IMR-90 (cell line): ENCODE data around the gene BMP7. TPM values are rescaled to one million over a fixed set of nuclear protein-coding genes. Genes with fewer than 3 reads are reported as not detected.

ENCODE experiments used
- ATAC-seq: fragments of 200-7000 bp; cut with Tn5 transposase; 2 replicates; pipeline ENCODE4 v1.9.1; 2020; ENCODE audit warnings: low read depth, mild to moderate bottlenecking, moderate library complexity
- BruUV-seq: library from RNA; stranded (reverse); fragments of 400-500 nt; replicated peaks from 2 replicates; lab custom pipeline; 2021; lab: Mats Ljungman, UMichigan
- CTCF ChIA-PET: fragments of 300-600 bp; formaldehyde crosslinking; extraction: SDS; loops from one replicate; lab custom pipeline; 2021; ENCODE audit warnings: antibody characterized with exemption; lab: Yijun Ruan, JAX
- POLR2A ChIA-PET: fragments of 300-600 bp; sonication (Branson Sonifier 250); formaldehyde crosslinking; loops from one replicate; lab custom pipeline; 2022; ENCODE audit warnings: antibody characterized with exemption; ENCODE audit not compliant: unreplicated experiment; lab: Charles Lee
- DNase-seq: peaks from one replicate; pipeline ENCODE4 v3.0.0; 2013
- H2AFZ ChIP-seq: replicated peaks from 2 replicates; pipeline ENCODE3; 2013; ENCODE audit warnings: low read length, mild to moderate bottlenecking; ENCODE audit not compliant: poor library complexity
- H2AK5ac ChIP-seq: 2 replicates; pipeline ENCODE4 v1.6.1; 2013; ENCODE audit warnings: low read depth, low read length, inconsistent platforms
- H2AK9ac ChIP-seq: replicated peaks from 2 replicates; pipeline ENCODE3; 2013; ENCODE audit warnings: mild to moderate bottlenecking, low read depth, low read length, moderate library complexity; ENCODE audit not compliant: poor library complexity
- H2BK120ac ChIP-seq: 2 replicates; pipeline ENCODE4 v1.6.1; 2013; ENCODE audit warnings: low read depth, low read length, inconsistent platforms
- H2BK15ac ChIP-seq: 3 replicates; pipeline ENCODE4 v1.6.1; 2013; ENCODE audit warnings: low read depth, low read length, inconsistent platforms
- H2BK20ac ChIP-seq: 2 replicates; pipeline ENCODE4 v1.6.1; 2013; ENCODE audit warnings: low read depth, mild to moderate bottlenecking, inconsistent platforms, low read length, moderate library complexity
- H2BK5ac ChIP-seq: 2 replicates; pipeline ENCODE4 v1.6.1; 2013; ENCODE audit warnings: mild to moderate bottlenecking, low read depth, low read length, inconsistent platforms; ENCODE audit not compliant: poor library complexity, severe bottlenecking
- H3K14ac ChIP-seq: replicated peaks from 2 replicates; pipeline ENCODE4 v1.6.1; 2013; ENCODE audit warnings: low read depth, low read length, inconsistent platforms
- H3K18ac ChIP-seq: 2 replicates; pipeline ENCODE4 v1.6.1; 2013; ENCODE audit warnings: low read depth, low read length, control low read depth
- H3K23ac ChIP-seq: 2 replicates; pipeline ENCODE4 v1.6.1; 2013; ENCODE audit warnings: low read depth, low read length, inconsistent platforms
- H3K27ac ChIP-seq: 2 replicates; pipeline ENCODE4 v1.5.1; 2013; ENCODE audit warnings: mild to moderate bottlenecking, control low read depth, low read length; ENCODE audit not compliant: insufficient read depth
- H3K27me3 ChIP-seq: 2 replicates; pipeline ENCODE4 v1.6.1; 2013; ENCODE audit warnings: low read length; ENCODE audit not compliant: control insufficient read depth, insufficient read depth
- H3K36me3 ChIP-seq: 2 replicates; pipeline ENCODE4 v1.6.1; 2013; ENCODE audit warnings: low read length, mixed read lengths; ENCODE audit not compliant: control insufficient read depth, insufficient read depth
- H3K4ac ChIP-seq: 2 replicates; pipeline ENCODE4 v1.6.1; 2013; ENCODE audit warnings: low read depth, low read length, inconsistent platforms
- H3K4me1 ChIP-seq: 2 replicates; pipeline ENCODE4 v1.6.1; 2013; ENCODE audit warnings: low read length, mixed read lengths; ENCODE audit not compliant: control insufficient read depth, insufficient read depth
- H3K4me2 ChIP-seq: 2 replicates; pipeline ENCODE4 v1.6.1; 2013; ENCODE audit warnings: low read depth, mild to moderate bottlenecking, control low read depth, low read length, moderate library complexity
- H3K4me3 ChIP-seq: 2 replicates; pipeline ENCODE4 v1.5.1; 2013; ENCODE audit warnings: low read depth, mild to moderate bottlenecking, control low read depth, low read length, moderate library complexity; ENCODE audit not compliant: insufficient read depth
- H3K56ac ChIP-seq: 2 replicates; pipeline ENCODE4 v1.6.1; 2013; ENCODE audit warnings: low read length, inconsistent platforms; ENCODE audit not compliant: insufficient read depth; ENCODE audit errors: extremely low read depth
- H3K79me1 ChIP-seq, 2 experiments: 2 replicates each; pipeline ENCODE4 v1.6.1; 2013; ENCODE audit warnings: low read length in 2 of 2, inconsistent platforms in 1 of 2, low read depth in 1 of 2
- H3K9ac ChIP-seq: 2 replicates; pipeline ENCODE4 v1.6.1; 2013; ENCODE audit warnings: low read depth, low read length, control low read depth
- H3K9me1 ChIP-seq: 2 replicates; pipeline ENCODE4 v1.6.1; 2013; ENCODE audit warnings: low read length, inconsistent platforms; ENCODE audit not compliant: insufficient read depth
- H3K9me3 ChIP-seq: 2 replicates; pipeline ENCODE4 v1.6.1; 2013; ENCODE audit warnings: low read length; ENCODE audit not compliant: control insufficient read depth, insufficient read depth
- H4K20me1 ChIP-seq: 2 replicates; pipeline ENCODE4 v1.6.1; 2013; ENCODE audit warnings: low read length, inconsistent platforms; ENCODE audit not compliant: insufficient read depth
- H4K5ac ChIP-seq: 2 replicates; pipeline ENCODE4 v1.6.1; 2013; ENCODE audit warnings: mild to moderate bottlenecking, low read depth, low read length, control low read depth
- H4K8ac ChIP-seq, 2 experiments: 2 replicates each; pipeline ENCODE4 v1.6.1; 2013; ENCODE audit warnings: low read depth in 2 of 2, low read length in 2 of 2, control low read depth in 1 of 2, inconsistent platforms in 1 of 2
- H4K91ac ChIP-seq: 2 replicates; pipeline ENCODE4 v1.6.1; 2013; ENCODE audit warnings: low read depth, low read length, inconsistent platforms; ENCODE audit not compliant: insufficient read depth
- BHLHE40 ChIP-seq: fragments of 150-350 bp; IDR thresholded peaks from 2 replicates; pipeline ENCODE4 v1.6.1; 2016; ENCODE audit warnings: mild to moderate bottlenecking, low read depth, low read length
- CEBPB ChIP-seq: IDR thresholded peaks from 2 replicates; pipeline ENCODE4 v1.6.1; 2012; ENCODE audit warnings: low read depth, low read length, improper control_type of control experiment
- CHD1 ChIP-seq: IDR thresholded peaks from 2 replicates; pipeline ENCODE4 v1.6.1; 2012; ENCODE audit warnings: low read depth, low read length, improper control_type of control experiment
- CTCF ChIP-seq: conservative IDR thresholded peaks from 2 replicates; pipeline ENCODE4 v1.5.1; 2012; ENCODE audit warnings: mild to moderate bottlenecking, low read depth, low read length, improper control_type of control experiment
- ELK1 ChIP-seq: fragments of 150-350 bp; IDR thresholded peaks from 2 replicates; pipeline ENCODE4 v1.6.1; 2016; ENCODE audit warnings: low read depth, mild to moderate bottlenecking, low read length, moderate library complexity, borderline replicate concordance
- FOS ChIP-seq: fragments of 150-350 bp; IDR thresholded peaks from 2 replicates; pipeline ENCODE4 v1.6.1; 2016; ENCODE audit warnings: low read depth, low read length
- MAFK ChIP-seq: IDR thresholded peaks from 2 replicates; pipeline ENCODE4 v1.6.1; 2012; ENCODE audit warnings: low read depth, low read length, improper control_type of control experiment
- MAZ ChIP-seq: IDR thresholded peaks from 2 replicates; pipeline ENCODE4 v1.6.1; 2012; ENCODE audit warnings: low read depth, mild to moderate bottlenecking, low read length, improper control_type of control experiment, moderate library complexity, borderline replicate concordance
- MXI1 ChIP-seq: IDR thresholded peaks from 2 replicates; pipeline ENCODE4 v1.6.1; 2012; ENCODE audit warnings: low read depth, mild to moderate bottlenecking, low read length, moderate library complexity, borderline replicate concordance
- NFE2L2 ChIP-seq: fragments of 150-350 bp; IDR thresholded peaks from 2 replicates; pipeline ENCODE4 v1.6.1; 2016; ENCODE audit warnings: low read depth, mild to moderate bottlenecking, low read length
- POLR2A ChIP-seq: IDR thresholded peaks from 2 replicates; pipeline ENCODE4 v1.6.1; 2012; ENCODE audit warnings: mild to moderate bottlenecking, low read depth, low read length
- RAD21 ChIP-seq: IDR thresholded peaks from 2 replicates; pipeline ENCODE4 v1.6.1; 2012; ENCODE audit warnings: low read length, improper control_type of control experiment
- RCOR1 ChIP-seq: IDR thresholded peaks from 2 replicates; pipeline ENCODE4 v1.6.1; 2012; ENCODE audit warnings: mild to moderate bottlenecking, low read length, improper control_type of control experiment; ENCODE audit not compliant: insufficient replicate concordance
- RFX5 ChIP-seq: IDR thresholded peaks from 2 replicates; pipeline ENCODE4 v1.8.0; 2012; ENCODE audit warnings: low read depth, mild to moderate bottlenecking, low read length, moderate library complexity
- SMC3 ChIP-seq: fragments of 150-350 bp; IDR thresholded peaks from 2 replicates; pipeline ENCODE4 v1.6.1; 2016; ENCODE audit warnings: low read depth, mild to moderate bottlenecking, antibody characterized with exemption, low read length, moderate library complexity
- WGBS, 2 experiments: methylation state at CpG; one replicate each; pipeline versions ENCODE4 v1.1.5 to v1.1.7; 2013; ENCODE audit warnings: missing lambda C conversion rate in 2 of 2; ENCODE audit not compliant: insufficient read length in 1 of 2; ENCODE audit errors: extremely low coverage in 2 of 2; 5-methylcytosine and 5-hydroxymethylcytosine counted together
- dilution Hi-C: fragments of 300-500 bp; cut with HindIII; formaldehyde crosslinking; loops from one replicate; pipeline ENCODE4 v1.14.3; 2018; ENCODE audit warnings: low sequenced_read_pairs; ENCODE audit not compliant: unreplicated experiment
- in situ Hi-C: fragments of 300-500 bp; cut with MboI; formaldehyde crosslinking; loops from 3 replicates; pipeline ENCODE4 v1.14.3; 2019; ENCODE audit warnings: low sequenced_read_pairs, inconsistent platforms, mixed read lengths
- intact Hi-C: fragments of 100-400 bp; cut with micrococcal nuclease; formaldehyde crosslinking; loops from 2 replicates; pipeline ENCODE4 v1.10.0; 2022
- polyA plus RNA-seq, 3 experiments: library from polyadenylated mRNA; depleted of rRNA; stranded (reverse); fragments of >200 nt; gene quantifications; 2 replicates each; pipeline ENCODE4 v1.2.3, GENCODE V29; 2012; ENCODE audit warnings: low replicate concordance in 1 of 3
- total RNA-seq: library from RNA; depleted of rRNA; stranded (reverse); fragments of >200 nt; gene quantifications from 2 replicates; pipeline ENCODE4 v1.2.3, GENCODE V29; 2012
- TF ChIP-seq, protein P1 (sequence below): fragments of 150-350 bp; IDR thresholded peaks from 2 replicates; pipeline ENCODE4 v1.6.1; 2017; ENCODE audit warnings: mild to moderate bottlenecking, antibody characterized with exemption, low read length, low read depth

BMP7 gene
- total and polyA plus RNA-seq, 2 of the 4 experiments (the other 2 are of a cell fraction): not detected

DNA sequence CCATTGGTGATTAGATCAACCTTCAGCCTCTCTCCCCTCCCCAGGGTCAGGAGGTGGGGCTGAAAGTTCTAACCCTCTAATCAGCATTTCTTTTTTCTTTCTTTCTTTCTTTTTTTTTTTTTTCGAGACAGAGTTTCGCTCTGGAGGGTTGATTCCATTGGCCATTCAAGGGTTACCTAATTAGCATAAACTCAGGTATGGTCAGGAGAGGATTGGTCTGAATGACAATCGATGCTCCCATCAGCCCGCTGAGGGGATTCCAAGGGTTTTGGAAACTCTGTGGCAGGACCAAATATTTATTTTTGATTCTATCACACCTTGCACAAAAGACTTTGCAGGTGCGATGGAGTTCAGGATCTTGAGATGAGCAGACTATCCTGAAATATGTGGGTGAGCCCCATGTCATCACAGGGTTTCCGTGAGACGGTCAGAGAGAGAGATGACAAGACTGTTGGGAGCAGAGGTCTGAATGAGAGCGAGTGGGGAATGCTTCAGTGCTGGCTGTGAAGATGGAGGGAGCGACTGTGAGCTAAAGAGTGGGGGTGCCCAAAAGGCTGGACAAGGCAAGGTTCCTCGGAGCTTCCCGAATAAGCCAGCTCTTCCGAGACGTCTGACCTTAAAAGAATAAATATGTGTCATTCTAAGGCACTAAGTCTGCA is 107.1 kb downstream of the BMP7 start:
- Histone ChIP-seq H3K27me3 (no peaks in the 10 kb centered on the region), H3K79me1 (no peaks in the 10 kb centered on the region), H3K9ac (no peak overlapping the region), H3K4ac (no peak overlapping the region), H4K20me1 (no peaks in the 10 kb centered on the region), H2BK120ac (no peak overlapping the region), H2BK15ac (no peak overlapping the region), H2AFZ (no peak overlapping the region), H3K9me1 (no peaks in the 10 kb centered on the region), H3K27ac (no peak overlapping the region), H2BK20ac (no peak overlapping the region), H3K4me3 (no peak overlapping the region), H4K91ac (no peak overlapping the region), H3K4me2 (no peak overlapping the region), H2BK5ac (no peak overlapping the region), H3K56ac (no peak overlapping the region), H4K5ac (no peak overlapping the region), H3K14ac (no peak overlapping the region), H3K18ac (no peak overlapping the region), H2AK9ac (no peak overlapping the region), H3K9me3 (peaks cover 24% of the 10 kb centered on the region), H3K23ac (no peak overlapping the region), H4K8ac (no peak overlapping the region), H3K4me1 (no peaks in the 10 kb centered on the region), H2AK5ac (no peak overlapping the region), H3K36me3 (no peaks in the 10 kb centered on the region)
- ChIA-PET POLR2A (no interaction called here), CTCF (no interaction called here)
- ATAC-seq (no peak), DNase-seq (no peak)
- intact Hi-C loops: no loop called here
- WGBS, 2 experiments: 73% methylated on average over 4 of the region's 13 CpGs; no CpG with 5 or more reads in 1 of the 2 experiments
- in situ Hi-C loops: no loop called here
- dilution Hi-C loops: no loop called here
- TF ChIP-seq CEBPB (no peak), POLR2A (no peak), RFX5 (no peak), CHD1 (no peak), MXI1 (no peak), MAFK (no peak), NFE2L2 (no peak), SMC3 (no peak), RCOR1 (no peak), FOS (no peak), ELK1 (no peak), BHLHE40 (no peak), RAD21 (no peak), CTCF (no peak), MAZ (no peak)
- TF ChIP-seq, protein P1, sequence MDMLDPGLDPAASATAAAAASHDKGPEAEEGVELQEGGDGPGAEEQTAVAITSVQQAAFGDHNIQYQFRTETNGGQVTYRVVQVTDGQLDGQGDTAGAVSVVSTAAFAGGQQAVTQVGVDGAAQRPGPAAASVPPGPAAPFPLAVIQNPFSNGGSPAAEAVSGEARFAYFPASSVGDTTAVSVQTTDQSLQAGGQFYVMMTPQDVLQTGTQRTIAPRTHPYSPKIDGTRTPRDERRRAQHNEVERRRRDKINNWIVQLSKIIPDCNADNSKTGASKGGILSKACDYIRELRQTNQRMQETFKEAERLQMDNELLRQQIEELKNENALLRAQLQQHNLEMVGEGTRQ: no peak
- BruUV-seq: no TSS peak
